ENCODE measurements around the gene LPXN. TPM values are rescaled to one million over a fixed set of nuclear protein-coding genes. Genes with fewer than 3 reads are reported as not detected.

The LPXN gene
- total and polyA plus RNA-seq, 12 donors: 1.8 to 13.9 (median 4.7) TPM

DNA sequence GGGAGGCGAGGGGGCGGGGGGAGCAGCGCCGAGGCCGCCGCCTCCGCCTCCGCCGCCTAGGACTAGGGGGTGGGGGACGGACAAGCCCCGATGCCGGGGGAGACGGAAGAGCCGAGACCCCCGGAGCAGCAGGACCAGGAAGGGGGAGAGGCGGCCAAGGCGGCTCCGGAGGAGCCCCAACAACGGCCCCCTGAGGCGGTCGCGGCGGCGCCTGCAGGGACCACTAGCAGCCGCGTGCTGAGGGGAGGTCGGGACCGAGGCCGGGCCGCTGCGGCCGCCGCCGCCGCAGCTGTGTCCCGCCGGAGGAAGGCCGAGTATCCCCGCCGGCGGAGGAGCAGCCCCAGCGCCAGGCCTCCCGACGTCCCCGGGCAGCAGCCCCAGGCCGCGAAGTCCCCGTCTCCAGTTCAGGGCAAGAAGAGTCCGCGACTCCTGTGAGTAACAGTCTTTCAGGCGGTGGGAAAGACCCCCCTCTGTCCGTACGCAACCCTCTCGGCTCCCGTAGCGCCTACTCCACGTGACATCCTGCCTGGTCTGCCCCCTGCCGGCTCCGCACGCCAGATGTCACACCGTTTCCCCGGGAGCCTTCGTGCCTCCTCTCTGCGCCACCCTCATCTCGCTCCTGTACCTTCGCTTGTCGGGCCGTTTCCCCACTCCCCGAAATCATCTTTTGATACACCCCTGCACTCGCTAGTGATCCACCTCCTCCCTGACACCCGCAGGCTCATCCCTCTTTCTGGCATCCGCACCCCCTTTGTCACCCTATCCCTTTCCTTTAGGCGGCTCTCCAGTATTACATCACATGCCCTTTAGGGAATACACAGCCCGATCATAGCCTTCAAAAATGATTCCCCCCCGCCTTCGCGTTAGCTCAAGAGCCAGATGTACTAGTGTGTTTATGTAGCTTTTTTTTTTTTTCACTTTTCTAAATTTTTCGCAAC lies 3.8 kb upstream of the LPXN start:
- peak; percentile 60 to 85 (median 72) for ATAC-seq
- TF ChIP-seq, protein P1, sequence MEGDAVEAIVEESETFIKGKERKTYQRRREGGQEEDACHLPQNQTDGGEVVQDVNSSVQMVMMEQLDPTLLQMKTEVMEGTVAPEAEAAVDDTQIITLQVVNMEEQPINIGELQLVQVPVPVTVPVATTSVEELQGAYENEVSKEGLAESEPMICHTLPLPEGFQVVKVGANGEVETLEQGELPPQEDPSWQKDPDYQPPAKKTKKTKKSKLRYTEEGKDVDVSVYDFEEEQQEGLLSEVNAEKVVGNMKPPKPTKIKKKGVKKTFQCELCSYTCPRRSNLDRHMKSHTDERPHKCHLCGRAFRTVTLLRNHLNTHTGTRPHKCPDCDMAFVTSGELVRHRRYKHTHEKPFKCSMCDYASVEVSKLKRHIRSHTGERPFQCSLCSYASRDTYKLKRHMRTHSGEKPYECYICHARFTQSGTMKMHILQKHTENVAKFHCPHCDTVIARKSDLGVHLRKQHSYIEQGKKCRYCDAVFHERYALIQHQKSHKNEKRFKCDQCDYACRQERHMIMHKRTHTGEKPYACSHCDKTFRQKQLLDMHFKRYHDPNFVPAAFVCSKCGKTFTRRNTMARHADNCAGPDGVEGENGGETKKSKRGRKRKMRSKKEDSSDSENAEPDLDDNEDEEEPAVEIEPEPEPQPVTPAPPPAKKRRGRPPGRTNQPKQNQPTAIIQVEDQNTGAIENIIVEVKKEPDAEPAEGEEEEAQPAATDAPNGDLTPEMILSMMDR (IDR thresholded peaks at IDR 0.05): peak; percentile 66 to 94 (median 84)
- H3K4me1 ChIP-seq: peaks cover 12 to 76% (median 59%) of the 10 kb centered on the region in 9 donors
- DNase-seq: peak; percentile 92 to 95
- H3K4me3 ChIP-seq: peak overlapping the region; percentile 69 to 99 (median 90)
- H3K36me3 ChIP-seq: peaks cover 0 to 5% (median 0%) of the 10 kb centered on the region in 9 donors
- intact Hi-C loops (cut with DNase I): loop anchor here in 9 of 10 donors (2.0 to 10.0 kb wide), 9 partner anchors 38 to 975 kb away; partner anchors contain the start of genes CNTF (in 2 of the 9) and FAM111A (in 1 of the 9)
- no peaks in the 10 kb centered on the region for H3K27me3 ChIP-seq
- 0 to 1% methylated on average over 72 to 78 of the region's 78 CpGs for WGBS, 2 donors
- peak overlapping the region; percentile 95 to 100 (median 99) for H3K27ac ChIP-seq
- no peaks in the 10 kb centered on the region for H3K9me3 ChIP-seq

DNA sequence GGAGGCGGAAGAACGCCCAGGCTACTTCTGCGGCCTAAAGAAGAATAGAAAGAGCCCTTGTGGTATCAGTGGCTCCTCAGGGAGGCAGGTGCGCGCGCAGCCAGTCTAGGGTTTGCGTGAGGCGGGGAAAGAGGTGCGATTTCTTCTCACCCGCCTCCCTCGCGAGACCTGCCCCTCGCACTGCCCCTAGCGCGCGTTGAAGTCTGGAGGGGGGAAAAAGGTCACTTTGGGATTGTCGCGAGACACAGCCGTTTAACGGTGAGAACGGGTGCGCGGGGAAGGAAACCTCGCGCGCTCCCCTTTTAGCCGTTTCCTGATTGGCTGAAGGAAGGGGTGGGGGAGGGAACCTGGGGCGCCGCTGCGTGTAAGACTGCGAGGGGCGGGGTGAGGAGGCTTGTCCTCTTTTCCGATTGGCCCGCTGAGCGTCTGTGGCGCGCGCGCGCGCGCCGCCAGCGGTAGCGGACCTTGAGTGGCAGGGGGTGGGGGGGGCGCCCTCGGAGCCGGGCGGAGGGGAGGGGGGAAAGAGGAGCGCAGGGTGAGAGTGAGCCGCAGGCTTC lies 3.1 kb upstream of the LPXN start, which contains the start of gene ZFP91:
ZFP91 (plus strand) TSS at position 429 of the 557 bp plus-strand sequence. CDS start 219 bp downstream, outside the sequence.
- Histone ChIP-seq H3K4me1 (peaks cover 11 to 76% (median 59%) of the 10 kb centered on the region in 9 donors), H3K36me3 (peaks cover 0 to 4% (median 0%) of the 10 kb centered on the region in 9 donors), H3K27me3 (no peaks in the 10 kb centered on the region), H3K9me3 (no peaks in the 10 kb centered on the region), H3K4me3 (peak within 1 kb of the TSS; percentile 69 to 99 (median 90)), H3K27ac (peak within 1 kb of the TSS; percentile 95 to 100 (median 99))
- 0 to 1% methylated on average over 42 to 50 of the region's 51 CpGs for WGBS, 2 donors
- intact Hi-C loops (cut with DNase I): loop anchor here in 8 of 10 donors (2.0 to 10.0 kb wide), 9 partner anchors 39 to 976 kb away; partner anchors contain the start of genes CNTF (in 2 of the 8) and FAM111A (in 1 of the 8)
- TF ChIP-seq, protein P1 (IDR thresholded peaks at IDR 0.05): no peak
- DNase-seq: peak; percentile 97 to 99
- ATAC-seq: peak; percentile 81 to 93 (median 92)

DNA sequence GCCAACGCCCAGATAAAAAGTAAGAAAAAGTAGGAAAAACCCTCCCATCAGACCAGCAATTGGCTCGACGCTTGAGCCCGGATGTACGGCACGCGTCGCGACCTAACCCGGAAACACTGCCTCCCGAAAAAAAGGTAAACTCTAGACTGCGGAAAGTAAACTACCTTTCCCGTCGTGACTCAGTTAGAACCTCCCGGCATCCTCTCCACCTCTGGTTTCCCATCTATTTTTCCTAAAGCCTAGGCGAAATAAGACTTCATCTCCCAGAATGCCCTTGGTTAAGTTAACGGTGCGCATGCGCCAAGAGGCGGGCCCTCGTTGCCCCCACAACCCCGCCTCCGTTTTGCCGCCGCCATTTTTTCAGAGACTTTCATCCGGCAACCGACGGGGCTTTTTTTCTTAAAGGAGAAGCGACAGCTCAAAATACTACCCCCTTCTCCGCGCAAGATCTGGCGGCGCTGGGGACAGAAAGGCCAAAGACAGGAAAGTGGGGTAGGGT lies 2.5 kb upstream of the LPXN start:
- TF ChIP-seq, protein P1 (IDR thresholded peaks at IDR 0.05): no peak
- intact Hi-C loops (cut with DNase I): loop anchor here in 8 of 10 donors (2.0 to 10.0 kb wide), 9 partner anchors 39 to 977 kb away; partner anchors contain the start of genes CNTF (in 2 of the 8) and FAM111A (in 1 of the 8)
- no peaks in the 10 kb centered on the region for H3K9me3 ChIP-seq
- peaks cover 14 to 76% (median 58%) of the 10 kb centered on the region in 9 donors for H3K4me1 ChIP-seq
- DNase-seq (peak; percentile 93 to 97), ATAC-seq (peak; percentile 72 to 89 (median 83))
- peak overlapping the region; percentile 93 to 100 (median 99) for H3K27ac ChIP-seq
- 0 to 1% methylated on average over 33 of the region's 33 CpGs for WGBS, 2 donors
- H3K27me3 ChIP-seq: no peaks in the 10 kb centered on the region
- peaks cover 0 to 4% (median 0%) of the 10 kb centered on the region in 9 donors for H3K36me3 ChIP-seq
- peak overlapping the region; percentile 69 to 99 (median 90) for H3K4me3 ChIP-seq

All from heart right ventricle (tissue), 16 donors.